GM18498 (cell line): ENCODE results near the gene DUS2.
"Not testable (repeated sequence)": the region's sequence is repeated elsewhere in the genome, so short reads cannot be mapped to it uniquely, and the experiment has no call there.

Source experiments
- ATAC-seq: cut with Tn5 transposase; IDR thresholded peaks from one replicate; pipeline ENCODE4 v1.9.1; 2021; ENCODE audit warnings: mild to moderate bottlenecking, moderate library complexity; ENCODE audit not compliant: unreplicated experiment

Gene DUS2

GRCh38 chr16:68089067-68089466 is 66.0 kb downstream of the DUS2 start:
- ATAC-seq, result no peak

GRCh38 chr16:68090130-68090529 is 67.0 kb downstream of the DUS2 start:
- ATAC-seq, result no peak

- no peak for ATAC-seq
Observed at GRCh38 chr16:68090533-68090932, 67.4 kb downstream of the DUS2 start.

- ATAC-seq, result no peak
Observed at GRCh38 chr16:68091380-68092261, 68.5 kb downstream of the DUS2 start.

GRCh38 chr16:68092275-68092674 is 69.2 kb downstream of the DUS2 start:
- not testable (repeated sequence) for ATAC-seq

- no peak for ATAC-seq
Observed at GRCh38 chr16:68093816-68094613, 70.9 kb downstream of the DUS2 start.

- no peak for ATAC-seq
Observed at GRCh38 chr16:68094614-68094934, 71.5 kb downstream of the DUS2 start.

- no peak for ATAC-seq
Observed at GRCh38 chr16:68096491-68096890, 73.4 kb downstream of the DUS2 start.

- no peak for ATAC-seq
Observed at GRCh38 chr16:68097088-68097487, 74.0 kb downstream of the DUS2 start.

- no peak for ATAC-seq
Observed at GRCh38 chr16:68097895-68098294, 74.8 kb downstream of the DUS2 start.

GRCh38 chr16:68100488-68100887 is 77.4 kb downstream of the DUS2 start:
- ATAC-seq, result no peak

GRCh38 chr16:68105611-68106010 is 82.5 kb downstream of the DUS2 start:
- no peak for ATAC-seq

- ATAC-seq, result not testable (repeated sequence)
Observed at GRCh38 chr16:68107230-68107928, 84.3 kb downstream of the DUS2 start.

- ATAC-seq, result not testable (repeated sequence)
Observed at GRCh38 chr16:68109156-68109555, 86.1 kb downstream of the DUS2 start.

GRCh38 chr16:68110611-68111010 is 87.5 kb downstream of the DUS2 start:
- ATAC-seq, result not testable (repeated sequence)

GRCh38 chr16:68111379-68111778 is 88.3 kb downstream of the DUS2 start:
- no peak for ATAC-seq

- no peak for ATAC-seq
Observed at GRCh38 chr16:68113059-68113761, 90.1 kb downstream of the DUS2 start.

GRCh38 chr16:68113765-68114240 is 90.7 kb downstream of the DUS2 start:
- ATAC-seq, result no peak

GRCh38 chr16:68114939-68115338 is 91.9 kb downstream of the DUS2 start:
- not testable (repeated sequence) for ATAC-seq

GRCh38 chr16:68115851-68116250 is 92.8 kb downstream of the DUS2 start:
- ATAC-seq, result no peak
